ENCODE results near the gene BICRA.

- TF ChIP-seq, protein P1, sequence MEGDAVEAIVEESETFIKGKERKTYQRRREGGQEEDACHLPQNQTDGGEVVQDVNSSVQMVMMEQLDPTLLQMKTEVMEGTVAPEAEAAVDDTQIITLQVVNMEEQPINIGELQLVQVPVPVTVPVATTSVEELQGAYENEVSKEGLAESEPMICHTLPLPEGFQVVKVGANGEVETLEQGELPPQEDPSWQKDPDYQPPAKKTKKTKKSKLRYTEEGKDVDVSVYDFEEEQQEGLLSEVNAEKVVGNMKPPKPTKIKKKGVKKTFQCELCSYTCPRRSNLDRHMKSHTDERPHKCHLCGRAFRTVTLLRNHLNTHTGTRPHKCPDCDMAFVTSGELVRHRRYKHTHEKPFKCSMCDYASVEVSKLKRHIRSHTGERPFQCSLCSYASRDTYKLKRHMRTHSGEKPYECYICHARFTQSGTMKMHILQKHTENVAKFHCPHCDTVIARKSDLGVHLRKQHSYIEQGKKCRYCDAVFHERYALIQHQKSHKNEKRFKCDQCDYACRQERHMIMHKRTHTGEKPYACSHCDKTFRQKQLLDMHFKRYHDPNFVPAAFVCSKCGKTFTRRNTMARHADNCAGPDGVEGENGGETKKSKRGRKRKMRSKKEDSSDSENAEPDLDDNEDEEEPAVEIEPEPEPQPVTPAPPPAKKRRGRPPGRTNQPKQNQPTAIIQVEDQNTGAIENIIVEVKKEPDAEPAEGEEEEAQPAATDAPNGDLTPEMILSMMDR (conservative IDR thresholded peaks at IDR 0.05) = no peak
- no peak for TF ChIP-seq EZH2 (IDR thresholded peaks at IDR 0.05; ENCODE audit: low read depth)
Measured at GRCh38 chr19:47608969-47609905, at the start of gene BICRA.
